DND-41 (cell line): Measurements from ENCODE around the gene MYBBP1A.
A peak's percentile ranks its signal among the peaks of the same experiment; 100 is the strongest.

ENCODE experiments used
- ATAC-seq: fragments of 200-7000 bp; cut with Tn5 transposase; 3 replicates; pipeline ENCODE4 v1.9.1; 2021; ENCODE audit warnings: low read depth; ENCODE audit not compliant: insufficient read depth
- DNase-seq: peaks from one replicate; pipeline ENCODE4 v3.0.0-alpha.2; 2020
- H2AFZ ChIP-seq: 2 replicates; pipeline ENCODE4 v1.6.0; 2012; ENCODE audit warnings: low read depth, low read length
- H3K27ac ChIP-seq: 2 replicates; pipeline ENCODE4 v1.5.1; 2012; ENCODE audit warnings: low read length, inconsistent platforms
- H3K27me3 ChIP-seq: fragments of 200-600 bp; sonication (generic); 2 replicates; pipeline ENCODE4 v1.6.0; 2012; ENCODE audit warnings: low read length, mild to moderate bottlenecking, inconsistent platforms; ENCODE audit not compliant: insufficient read depth, poor library complexity
- H3K36me3 ChIP-seq: 2 replicates; pipeline ENCODE4 v1.5.1; 2012; ENCODE audit warnings: low read length, inconsistent platforms; ENCODE audit not compliant: insufficient read depth
- H3K4me1 ChIP-seq: 2 replicates; pipeline ENCODE4 v1.5.1; 2012; ENCODE audit warnings: mild to moderate bottlenecking, low read length; ENCODE audit not compliant: insufficient read depth
- H3K4me2 ChIP-seq: 2 replicates; pipeline ENCODE4 v1.6.0; 2012; ENCODE audit warnings: mild to moderate bottlenecking, moderate library complexity, low read length, inconsistent platforms; ENCODE audit not compliant: insufficient read depth
- H3K4me3 ChIP-seq, 2 experiments: fragments of 200-600 bp in 1 of 2; shearing (Covaris generic) in 1 of 2; 2 replicates each; pipeline ENCODE4 v1.5.1; 2012 to 2016; ENCODE audit warnings: inconsistent platforms in 2 of 2, low read length in 2 of 2, mild to moderate bottlenecking in 2 of 2, low read depth in 1 of 2, moderate library complexity in 1 of 2
- H3K79me2 ChIP-seq: 2 replicates; pipeline ENCODE4 v1.6.0; 2012; ENCODE audit warnings: low read length, inconsistent platforms; ENCODE audit not compliant: insufficient read depth
- H3K9ac ChIP-seq: 2 replicates; pipeline ENCODE4 v1.6.0; 2012; ENCODE audit warnings: low read depth, mild to moderate bottlenecking, inconsistent platforms, low read length, moderate library complexity
- H3K9me3 ChIP-seq: 2 replicates; pipeline ENCODE4 v1.5.1; 2012; ENCODE audit warnings: low read length, moderate library complexity, mild to moderate bottlenecking, inconsistent platforms; ENCODE audit not compliant: insufficient read depth, severe bottlenecking
- H4K20me1 ChIP-seq: 2 replicates; pipeline ENCODE4 v1.6.0; 2012; ENCODE audit warnings: low read length; ENCODE audit not compliant: insufficient read depth
- CTCF ChIP-seq: IDR thresholded peaks from 2 replicates; pipeline ENCODE4 v1.5.1; 2012; ENCODE audit warnings: borderline replicate concordance, low read length, moderate library complexity, mild to moderate bottlenecking; ENCODE audit not compliant: poor library complexity, severe bottlenecking; ENCODE audit errors: extremely low read depth
- EZH2 ChIP-seq: IDR thresholded peaks from 3 replicates; pipeline ENCODE4 v1.6.1; 2012; ENCODE audit warnings: borderline replicate concordance, low read depth, mild to moderate bottlenecking, moderate library complexity, low read length, inconsistent platforms; ENCODE audit not compliant: severe bottlenecking

The MYBBP1A gene

GRCh38 chr17:4537451-4538235 lies 17.5 kb downstream of the MYBBP1A start:
- Histone ChIP-seq H3K4me1 (no peaks in the 10 kb centered on the region), H3K79me2 (no peaks in the 10 kb centered on the region), H3K36me3 (peaks cover 50% of the 10 kb centered on the region), H2AFZ (no peak overlapping the region), H3K9me3 (no peaks in the 10 kb centered on the region), H3K4me3 (no peak overlapping the region), H4K20me1 (peaks cover 32% of the 10 kb centered on the region), H3K4me2 (no peak overlapping the region), H3K9ac (no peak overlapping the region), H3K27ac (no peak overlapping the region), H3K27me3 (no peaks in the 10 kb centered on the region)
- DNase-seq (no peak), ATAC-seq (no peak)
- TF ChIP-seq CTCF (no peak), EZH2 (no peak)

- no peak for TF ChIP-seq EZH2
- no peak for TF ChIP-seq CTCF
- Histone ChIP-seq H4K20me1 (peaks cover 35% of the 10 kb centered on the region), H3K9me3 (no peaks in the 10 kb centered on the region), H3K79me2 (no peaks in the 10 kb centered on the region), H3K4me1 (no peaks in the 10 kb centered on the region), H3K4me2 (no peak overlapping the region), H3K4me3 (no peak overlapping the region), H3K27ac (no peak overlapping the region), H3K36me3 (peaks cover 43% of the 10 kb centered on the region), H3K9ac (no peak overlapping the region), H3K27me3 (no peaks in the 10 kb centered on the region), H2AFZ (no peak overlapping the region)
- no peak for DNase-seq
- no peak for ATAC-seq
Observed at GRCh38 chr17:4536742-4537411, 18.3 kb downstream of the MYBBP1A start.

GRCh38 chr17:4536259-4536741 lies 18.9 kb downstream of the MYBBP1A start:
- TF ChIP-seq CTCF (no peak), EZH2 (no peak)
- Histone ChIP-seq H3K36me3 (peaks cover 37% of the 10 kb centered on the region), H3K79me2 (no peaks in the 10 kb centered on the region), H3K4me2 (no peak overlapping the region), H4K20me1 (peaks cover 33% of the 10 kb centered on the region), H3K27ac (no peak overlapping the region), H3K9ac (no peak overlapping the region), H2AFZ (no peak overlapping the region), H3K4me3 (no peak overlapping the region), H3K27me3 (no peaks in the 10 kb centered on the region), H3K4me1 (no peaks in the 10 kb centered on the region), H3K9me3 (no peaks in the 10 kb centered on the region)
- ATAC-seq (0 out of 3 replicates have a peak, but pooled peaks have one; percentile 8), DNase-seq (no peak)
